ENCODE results near the gene MYCL. TPM values are rescaled to one million over a fixed set of nuclear protein-coding genes. Genes with fewer than 3 reads are reported as not detected.

Gene MYCL
- total RNA-seq, 2 donors from 2014 or later, result 0.42 to 3.9 TPM

- Histone ChIP-seq H3K27me3 (replicated peaks; ENCODE audit: insufficient read depth) (no peaks in the 10 kb centered on the region), H3K4me3 (no peak overlapping the region), H3K4me1 (ENCODE audit: control insufficient read depth in 1 of 2, low read depth in 2 of 2) (no peaks in the 10 kb centered on the region), H3K36me3 (no peaks in the 10 kb centered on the region), H3K9me3 (peaks cover 5% of the 10 kb centered on the region), H3K27ac (no peak overlapping the region)
- DNase-seq (ENCODE audit: low spot score) (no peak), ATAC-seq (ENCODE audit: insufficient number of reproducible peaks, low FRiP score, low read depth) (no peak)
- TF ChIP-seq CTCF (IDR thresholded peaks at IDR 0.05), result no peak
Measured at GRCh38 chr1:39907528-39908453, 6.1 kb upstream of the MYCL start.

DNA sequence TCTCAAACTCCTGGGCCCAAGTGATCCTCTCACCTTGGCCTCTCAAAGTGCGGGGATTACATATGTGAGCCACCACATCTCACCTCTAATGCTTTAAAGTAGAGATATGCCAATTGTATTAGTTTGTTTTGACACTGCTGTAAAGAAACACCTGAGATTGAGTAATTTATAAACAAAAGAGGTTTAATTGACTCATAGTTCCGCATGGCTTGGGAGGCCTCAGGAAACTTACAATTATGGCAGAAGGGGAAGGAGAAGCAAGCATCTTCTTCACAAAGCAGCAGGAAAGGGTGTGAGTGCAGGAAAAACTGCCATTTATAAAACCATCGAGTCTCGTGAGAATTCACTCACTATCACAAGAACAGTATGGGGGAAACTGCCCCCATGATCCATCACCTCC is 3.5 kb upstream of the MYCL start:
- no peak overlapping the region for H3K27ac ChIP-seq
- no peaks in the 10 kb centered on the region for H3K36me3 ChIP-seq
- TF ChIP-seq CTCF (IDR thresholded peaks at IDR 0.05), result no peak
- peaks cover 3% of the 10 kb centered on the region for H3K27me3 ChIP-seq (replicated peaks; ENCODE audit: insufficient read depth)
- DNase-seq (ENCODE audit: low spot score), result no peak
- peaks cover 5% of the 10 kb centered on the region for H3K9me3 ChIP-seq
- no peak overlapping the region for H3K4me3 ChIP-seq
- H3K4me1 ChIP-seq (ENCODE audit: control insufficient read depth in 1 of 2, low read depth in 2 of 2), result peaks cover 8 to 18% of the 10 kb centered on the region in 2 donors
- no peak for ATAC-seq (ENCODE audit: insufficient number of reproducible peaks, low FRiP score, low read depth)

- peaks cover 4% of the 10 kb centered on the region for H3K27me3 ChIP-seq (replicated peaks; ENCODE audit: insufficient read depth)
- H3K9me3 ChIP-seq, result no peaks in the 10 kb centered on the region
- DNase-seq (ENCODE audit: low spot score), result no peak
- no peaks in the 10 kb centered on the region for H3K36me3 ChIP-seq
- no peak for ATAC-seq (ENCODE audit: insufficient number of reproducible peaks, low FRiP score, low read depth)
- H3K4me1 ChIP-seq (ENCODE audit: control insufficient read depth in 1 of 2, low read depth in 2 of 2), result peaks cover 8 to 18% of the 10 kb centered on the region in 2 donors
- no peak for TF ChIP-seq CTCF (IDR thresholded peaks at IDR 0.05)
- peak overlapping the region; percentile 84 for H3K4me3 ChIP-seq
- H3K27ac ChIP-seq, result no peak overlapping the region
Measured at GRCh38 chr1:39902460-39902807, 717 bp upstream of the MYCL start.

DNA sequence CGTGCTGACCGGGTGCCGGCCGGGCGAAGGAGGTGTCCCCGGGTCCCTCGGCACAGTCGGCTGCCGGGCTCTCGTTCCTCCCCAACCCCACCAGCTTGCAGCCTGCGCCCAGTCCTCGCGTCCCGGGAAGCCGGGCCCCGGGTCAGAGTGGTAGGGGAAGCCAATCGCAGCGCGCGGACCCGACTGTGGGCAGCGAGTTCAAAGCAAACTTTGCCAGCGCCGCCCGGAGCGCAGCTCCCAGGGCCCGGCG is 328 bp downstream of the MYCL start:
- Histone ChIP-seq H3K27me3 (replicated peaks; ENCODE audit: insufficient read depth) (peaks cover 4% of the 10 kb centered on the region), H3K4me3 (peak overlapping the region; percentile 84), H3K4me1 (ENCODE audit: control insufficient read depth in 1 of 2, low read depth in 2 of 2) (peaks cover 8 to 18% of the 10 kb centered on the region in 2 donors), H3K27ac (no peak overlapping the region), H3K36me3 (no peaks in the 10 kb centered on the region), H3K9me3 (no peaks in the 10 kb centered on the region)
- ATAC-seq (ENCODE audit: insufficient number of reproducible peaks, low FRiP score, low read depth) (no peak), DNase-seq (ENCODE audit: low spot score) (no peak)
- no peak for TF ChIP-seq CTCF (IDR thresholded peaks at IDR 0.05)

DNA sequence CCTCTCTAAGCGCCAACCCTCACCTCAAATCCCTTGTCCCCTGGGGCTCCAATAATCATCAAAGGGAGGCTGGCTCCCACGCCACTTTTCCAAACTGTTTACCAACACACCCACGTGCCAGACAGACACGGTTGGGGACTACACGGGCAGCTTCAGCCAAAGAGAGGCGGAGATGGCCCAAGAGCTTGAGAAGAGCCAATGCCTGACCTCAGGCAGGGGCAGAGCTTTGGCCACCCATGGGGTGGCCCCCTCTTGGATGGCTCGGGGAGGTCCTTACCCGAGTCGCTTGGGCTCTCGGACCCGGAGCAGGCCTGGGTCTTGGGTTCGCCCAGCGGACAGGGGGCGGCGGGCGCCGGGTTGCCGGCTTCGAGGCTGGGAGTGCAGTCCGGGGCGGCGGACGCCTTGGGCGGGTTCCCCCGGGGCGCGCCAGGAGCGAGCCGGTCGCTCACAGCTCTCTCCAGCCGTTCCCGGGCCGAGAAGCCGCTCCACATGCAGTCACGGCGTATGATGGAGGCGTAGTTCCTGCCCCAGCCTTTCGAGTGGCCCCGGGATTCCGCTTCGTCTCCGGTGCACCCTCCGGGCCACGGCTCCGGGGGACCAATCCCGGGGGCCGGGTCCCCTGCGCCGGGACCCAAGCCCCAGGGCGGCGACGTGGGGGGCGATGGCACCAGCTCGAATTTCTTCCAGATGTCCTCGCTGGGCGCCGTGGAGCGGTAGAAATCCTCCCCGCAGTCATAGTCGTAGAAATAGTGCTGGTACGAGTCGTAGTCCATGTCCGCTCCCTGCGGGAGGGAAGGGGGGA is 854 bp downstream of the MYCL start:
- peaks cover 4% of the 10 kb centered on the region for H3K27me3 ChIP-seq (replicated peaks; ENCODE audit: insufficient read depth)
- peaks cover 8 to 18% of the 10 kb centered on the region in 2 donors for H3K4me1 ChIP-seq (ENCODE audit: control insufficient read depth in 1 of 2, low read depth in 2 of 2)
- no peak for TF ChIP-seq CTCF (IDR thresholded peaks at IDR 0.05)
- H3K27ac ChIP-seq, result no peak overlapping the region
- DNase-seq (ENCODE audit: low spot score), result no peak
- no peak for ATAC-seq (ENCODE audit: insufficient number of reproducible peaks, low FRiP score, low read depth)
- peak overlapping the region; percentile 84 for H3K4me3 ChIP-seq
- H3K36me3 ChIP-seq, result no peaks in the 10 kb centered on the region
- no peaks in the 10 kb centered on the region for H3K9me3 ChIP-seq

Measured in thoracic aorta (tissue), 2 donors.